B cell (primary cell): ENCODE data around the gene SMIM30. TPM values are rescaled to one million over a fixed set of nuclear protein-coding genes. Genes with fewer than 3 reads are reported as not detected.
A peak's percentile ranks its signal among the peaks of the same experiment; 100 is the strongest.

ENCODE experiments used
- ATAC-seq: fragments of 200-7000 bp; cut with Tn5 transposase; one replicate; pipeline ENCODE4 v1.10.0; 2021; ENCODE audit warnings: low read depth, mild to moderate bottlenecking, moderate number of reproducible peaks, moderate library complexity
- CTCF ChIA-PET: fragments of 350-600 bp; sonication (Branson Sonifier 250); formaldehyde crosslinking; loops from one replicate; lab custom pipeline; 2021; ENCODE audit warnings: antibody characterized with exemption, inconsistent platforms; lab: Charles Lee
- POLR2A ChIA-PET: fragments of 350-600 bp; sonication (Branson Sonifier 250); formaldehyde crosslinking; loops from one replicate; lab custom pipeline; 2021; ENCODE audit warnings: antibody characterized with exemption; lab: Charles Lee
- DNase-seq: peaks from one replicate; pipeline ENCODE4 v3.0.0; 2013
- H2AFZ ChIP-seq: 2 replicates; pipeline ENCODE4 v1.6.1; 2012; ENCODE audit warnings: mild to moderate bottlenecking, low read depth, low read length; ENCODE audit not compliant: insufficient read depth, poor library complexity, severe bottlenecking
- H3K27ac ChIP-seq, 2 donors: 1 replicate in 1 of 2; 2 replicates in 1 of 2; pipeline ENCODE4 v1.5.1; 2012 to 2013; ENCODE audit warnings: low read length in 2 of 2, mild to moderate bottlenecking in 2 of 2, moderate library complexity in 1 of 2
- H3K27me3 ChIP-seq, 4 experiments: fragments of 200-600 bp in 1 of 4; sonication (generic) in 1 of 4; replicated peaks in 1 of 4; 1 replicate in 2 of 4; 2 replicates in 2 of 4; pipeline versions ENCODE4 v1.6.1 to v1.7.0; 2013 to 2016; ENCODE audit warnings: low read length in 3 of 4, mild to moderate bottlenecking in 2 of 4, mixed read lengths in 1 of 4, moderate library complexity in 1 of 4; ENCODE audit not compliant: insufficient read depth in 4 of 4, control insufficient read depth in 3 of 4; ENCODE audit errors: control extremely low read depth in 1 of 4
- H3K36me3 ChIP-seq, 2 experiments: replicated peaks in 1 of 2; 1 replicate in 1 of 2; 2 replicates in 1 of 2; pipeline versions ENCODE4 v1.6.1 to v1.7.1; 2013; ENCODE audit warnings: low read length in 1 of 2; ENCODE audit not compliant: insufficient read depth in 2 of 2, control insufficient read depth in 1 of 2; ENCODE audit errors: control extremely low read depth in 1 of 2, extremely low read depth in 1 of 2
- H3K4me1 ChIP-seq, 2 donors: fragments of 200-600 bp in 1 of 2; sonication (generic) in 1 of 2; 1 replicate in 1 of 2; 2 replicates in 1 of 2; pipeline versions ENCODE4 v1.5.1 to v1.6.1; 2013 to 2017; ENCODE audit warnings: low read length in 2 of 2; ENCODE audit not compliant: control insufficient read depth in 2 of 2, insufficient read depth in 2 of 2
- H3K4me2 ChIP-seq: replicated peaks from 2 replicates; pipeline ENCODE3; 2012; ENCODE audit warnings: mild to moderate bottlenecking, low read depth, low read length; ENCODE audit not compliant: poor library complexity, severe bottlenecking
- H3K4me3 ChIP-seq, 5 experiments: fragments of 200-600 bp in 1 of 5; sonication (generic) in 1 of 5; 1 replicate in 3 of 5; 2 replicates in 2 of 5; pipeline versions ENCODE4 v1.5.1 to v1.7.0; 2011 to 2016; ENCODE audit warnings: low read length in 4 of 5, mild to moderate bottlenecking in 4 of 5, low read depth in 2 of 5, control low read depth in 1 of 5, moderate library complexity in 1 of 5; ENCODE audit not compliant: insufficient read depth in 1 of 5; ENCODE audit errors: control extremely low read depth in 1 of 5, extremely low read depth in 1 of 5
- H3K79me2 ChIP-seq: fragments of 200-600 bp; sonication (generic); one replicate; pipeline ENCODE4 v1.6.0; 2016; ENCODE audit warnings: low read length; ENCODE audit not compliant: control insufficient read depth, insufficient read depth
- H3K9ac ChIP-seq: fragments of 200-600 bp; sonication (generic); 2 replicates; pipeline ENCODE4 v1.6.1; 2017; ENCODE audit warnings: mild to moderate bottlenecking, low read length, moderate library complexity
- H3K9me3 ChIP-seq, 3 donors: one replicate each; pipeline versions ENCODE4 v1.6.1 to v1.7.1; 2013; ENCODE audit warnings: low read length in 2 of 3; ENCODE audit not compliant: control insufficient read depth in 2 of 3, insufficient read depth in 1 of 3; ENCODE audit errors: control extremely low read depth in 1 of 3
- H4K20me1 ChIP-seq: 2 replicates; pipeline ENCODE4 v1.6.0; 2012; ENCODE audit warnings: mild to moderate bottlenecking, low read length; ENCODE audit not compliant: insufficient read depth, control insufficient read depth, poor library complexity, severe bottlenecking
- H3K27ac Mint-ChIP-seq: one replicate; pipeline ENCODE4 v1.8.0; 2021; ENCODE audit warnings: mixed read lengths
- H3K27me3 Mint-ChIP-seq: one replicate; pipeline ENCODE4 v1.8.0; 2021; ENCODE audit warnings: mixed read lengths
- H3K4me1 Mint-ChIP-seq: one replicate; pipeline ENCODE4 v1.8.0; 2021; ENCODE audit warnings: mixed read lengths
- H3K4me3 Mint-ChIP-seq: one replicate; pipeline ENCODE4 v1.8.0; 2021; ENCODE audit warnings: mixed read lengths
- H3K9me3 Mint-ChIP-seq: one replicate; pipeline ENCODE4 v1.8.0; 2022; ENCODE audit warnings: mixed read lengths; ENCODE audit not compliant: insufficient read depth
- EZH2 ChIP-seq: IDR thresholded peaks from 2 replicates; pipeline ENCODE4 v1.6.1; 2012; ENCODE audit warnings: borderline replicate concordance, low read depth, mild to moderate bottlenecking, moderate library complexity, low read length; ENCODE audit not compliant: insufficient read depth, poor library complexity, severe bottlenecking
- WGBS: methylation state at CpG from one replicate; pipeline ENCODE4 v1.1.5; 2013; ENCODE audit warnings: missing lambda C conversion rate; ENCODE audit not compliant: insufficient coverage; 5-methylcytosine and 5-hydroxymethylcytosine counted together
- intact Hi-C: fragments of 100-400 bp; cut with micrococcal nuclease; formaldehyde crosslinking; loops from one replicate; pipeline ENCODE4 v1.10.0; 2022
- polyA plus RNA-seq: library from polyadenylated mRNA; depleted of rRNA; stranded (reverse); fragments of >200 nt; gene quantifications from 2 replicates; pipeline ENCODE4 v1.2.3, GENCODE V29; 2012
- total RNA-seq, 2 donors: library from RNA; stranded (reverse); fragments of 120-200 nt in 1 of 2; gene quantifications; 1 replicate in 1 of 2; 2 replicates in 1 of 2; pipeline versions ENCODE4 v1.2.3 to v1.2.4, GENCODE V29; 2013 to 2022
- TF ChIP-seq, protein P1 (sequence below): fragments of 200-600 bp; IDR thresholded peaks from one replicate; pipeline ENCODE4 v1.8.0; 2022; ENCODE audit warnings: antibody characterized with exemption, mild to moderate bottlenecking

Gene SMIM30
- total and polyA plus RNA-seq, 2 donors (not counting 1 experiment from before 2014, with no cell fraction given): 7.2 to 24.4 TPM

DNA sequence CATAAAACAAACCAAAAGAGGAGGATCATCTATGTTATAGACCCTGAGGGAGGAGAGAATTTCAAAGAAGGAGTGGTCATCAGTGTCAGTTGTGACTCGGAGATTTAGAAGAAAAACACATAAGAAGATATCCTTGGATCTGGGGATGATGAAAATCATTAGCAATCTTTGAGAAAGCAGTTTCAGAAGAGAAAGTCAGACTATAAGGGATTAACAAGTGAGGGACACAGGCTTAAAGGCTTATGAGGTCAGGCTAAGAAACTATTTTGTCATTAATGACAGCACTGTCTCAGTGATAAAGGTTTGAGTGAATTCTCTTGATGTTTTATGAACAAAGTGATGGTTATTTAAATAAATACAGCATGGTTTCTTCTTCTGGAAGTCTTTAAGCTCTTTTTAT is 25.6 kb downstream of the SMIM30 start:
- POLR2A ChIA-PET: no interaction called here
- no peak overlapping the region for H3K9ac ChIP-seq
- H4K20me1 ChIP-seq: no peaks in the 10 kb centered on the region
- H3K4me3 ChIP-seq: no peak overlapping the region
- no peak for ATAC-seq
- H3K9me3 ChIP-seq: no peaks in the 10 kb centered on the region
- Mint-ChIP-seq H3K27me3 (peaks cover 24% of the 10 kb centered on the region), H3K4me3 (no peak overlapping the region), H3K9me3 (no peaks in the 10 kb centered on the region), H3K4me1 (no peaks in the 10 kb centered on the region), H3K27ac (no peak overlapping the region)
- H3K4me2 ChIP-seq: no peak overlapping the region
- DNase-seq: no peak
- CTCF ChIA-PET: interaction anchor here (0.7 kb wide), 2 partner anchors 184 to 235 kb away, joined by 3 read pairs; no protein-coding TSS in a partner anchor
- no peak overlapping the region for H2AFZ ChIP-seq
- TF ChIP-seq EZH2: no peak
- TF ChIP-seq, protein P1, sequence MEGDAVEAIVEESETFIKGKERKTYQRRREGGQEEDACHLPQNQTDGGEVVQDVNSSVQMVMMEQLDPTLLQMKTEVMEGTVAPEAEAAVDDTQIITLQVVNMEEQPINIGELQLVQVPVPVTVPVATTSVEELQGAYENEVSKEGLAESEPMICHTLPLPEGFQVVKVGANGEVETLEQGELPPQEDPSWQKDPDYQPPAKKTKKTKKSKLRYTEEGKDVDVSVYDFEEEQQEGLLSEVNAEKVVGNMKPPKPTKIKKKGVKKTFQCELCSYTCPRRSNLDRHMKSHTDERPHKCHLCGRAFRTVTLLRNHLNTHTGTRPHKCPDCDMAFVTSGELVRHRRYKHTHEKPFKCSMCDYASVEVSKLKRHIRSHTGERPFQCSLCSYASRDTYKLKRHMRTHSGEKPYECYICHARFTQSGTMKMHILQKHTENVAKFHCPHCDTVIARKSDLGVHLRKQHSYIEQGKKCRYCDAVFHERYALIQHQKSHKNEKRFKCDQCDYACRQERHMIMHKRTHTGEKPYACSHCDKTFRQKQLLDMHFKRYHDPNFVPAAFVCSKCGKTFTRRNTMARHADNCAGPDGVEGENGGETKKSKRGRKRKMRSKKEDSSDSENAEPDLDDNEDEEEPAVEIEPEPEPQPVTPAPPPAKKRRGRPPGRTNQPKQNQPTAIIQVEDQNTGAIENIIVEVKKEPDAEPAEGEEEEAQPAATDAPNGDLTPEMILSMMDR: no peak
- intact Hi-C loops: no loop called here
- no peaks in the 10 kb centered on the region for H3K79me2 ChIP-seq
- peaks cover 0 to 8% (median 4%) of the 10 kb centered on the region in 4 experiments for H3K27me3 ChIP-seq
- H3K4me1 ChIP-seq: no peaks in the 10 kb centered on the region
- H3K27ac ChIP-seq: no peak overlapping the region
- H3K36me3 ChIP-seq: no peaks in the 10 kb centered on the region
- WGBS: 100% methylated on average over 1 of the region's 1 CpG

DNA sequence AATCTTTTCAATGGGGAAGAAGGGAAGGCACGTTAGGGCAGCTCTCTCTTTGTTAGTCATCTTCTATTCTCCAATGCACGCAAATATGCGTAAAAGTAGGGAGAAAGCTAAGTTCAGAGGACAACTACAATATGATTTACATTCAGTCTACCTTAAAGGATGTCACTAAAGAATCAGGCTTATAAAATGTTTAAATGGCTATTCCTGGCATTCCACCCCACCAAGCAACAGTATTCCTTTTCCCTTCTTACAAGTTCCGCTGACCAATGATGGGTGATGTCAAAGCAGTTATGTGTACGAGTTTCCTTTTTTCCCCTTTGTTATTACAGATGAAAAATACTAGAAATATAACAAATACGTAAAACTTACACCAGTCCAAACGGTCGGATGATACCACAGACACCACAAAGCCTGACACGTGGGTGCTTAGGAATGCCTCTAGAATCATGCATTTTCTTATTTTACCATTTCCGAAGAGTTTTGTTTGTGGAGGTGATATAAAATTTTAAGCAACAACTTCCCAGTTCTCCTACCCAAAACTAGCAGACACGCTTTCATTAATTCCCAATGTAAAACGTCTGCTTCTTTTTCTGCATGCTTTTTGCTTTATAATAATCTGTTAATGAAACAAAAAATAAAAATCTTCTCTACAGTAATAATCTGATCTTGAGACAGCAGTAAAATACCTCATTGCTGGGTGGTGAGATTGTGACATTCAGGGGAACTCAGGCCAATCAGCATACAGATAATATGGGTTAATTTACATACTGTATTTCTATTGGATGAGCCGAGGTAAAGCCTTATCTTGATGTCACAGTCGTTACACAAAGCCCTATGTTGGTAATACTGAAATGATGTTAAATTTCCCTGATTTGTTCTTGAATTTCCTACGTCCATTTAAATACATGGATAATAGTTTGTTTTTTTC is 31.0 kb downstream of the SMIM30 start:
- no peak for TF ChIP-seq EZH2
- TF ChIP-seq, protein P1: no peak
- Mint-ChIP-seq H3K9me3 (no peaks in the 10 kb centered on the region), H3K27ac (no peak overlapping the region), H3K4me3 (no peak overlapping the region), H3K27me3 (peaks cover 44% of the 10 kb centered on the region), H3K4me1 (peaks cover 14% of the 10 kb centered on the region)
- POLR2A ChIA-PET: no interaction called here
- ATAC-seq (no peak), DNase-seq (no peak)
- H3K36me3 ChIP-seq: no peaks in the 10 kb centered on the region
- H2AFZ ChIP-seq: no peak overlapping the region
- no peak overlapping the region for H3K4me3 ChIP-seq
- no peak overlapping the region for H3K9ac ChIP-seq
- H3K4me2 ChIP-seq: peak overlapping the region; percentile 70
- H4K20me1 ChIP-seq: no peaks in the 10 kb centered on the region
- no CpG with 5 or more reads among the region's 15 CpGs for WGBS
- CTCF ChIA-PET: no interaction called here
- H3K27ac ChIP-seq: no peak overlapping the region
- H3K79me2 ChIP-seq: no peaks in the 10 kb centered on the region
- H3K9me3 ChIP-seq: peaks cover 0 to 6% (median 0%) of the 10 kb centered on the region in 3 donors
- intact Hi-C loops: no loop called here
- H3K4me1 ChIP-seq: peaks cover 6 to 11% of the 10 kb centered on the region in 2 donors
- H3K27me3 ChIP-seq: peaks cover 0 to 34% (median 24%) of the 10 kb centered on the region in 4 experiments
